ENCODE data around the gene PDE6H.

The PDE6H gene

DNA sequence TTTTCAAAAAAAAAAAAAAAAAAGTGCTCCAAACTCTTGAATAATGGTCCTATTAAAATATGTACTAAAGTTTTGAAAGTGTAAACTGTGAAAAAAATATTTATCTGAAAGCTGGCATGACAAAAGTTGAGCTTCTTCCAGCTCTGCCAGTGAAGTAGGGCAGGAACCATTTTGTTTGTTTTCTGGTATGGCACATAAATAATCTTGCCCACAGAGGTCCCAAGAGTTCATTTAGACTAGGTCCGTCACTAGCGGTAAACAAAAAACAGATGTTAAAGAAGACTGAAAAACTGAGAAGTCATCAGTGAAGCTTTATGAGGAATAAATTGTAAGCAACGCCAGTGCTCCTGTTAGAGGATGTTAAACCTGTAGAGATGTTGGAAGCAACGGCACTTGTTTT lies 41.5 kb upstream of the PDE6H start:
- POLR2A ChIA-PET, result no interaction called here
- no peak for TF ChIP-seq CTCF (IDR thresholded peaks at IDR 0.05; ENCODE audit: insufficient read depth, low read length, missing control alignments)
- no peak overlapping the region for H3K4me3 ChIP-seq (ENCODE audit: low read depth, low read length)
- CTCF ChIA-PET, result interaction anchor here (1.5 kb wide), 1 partner anchor 64 kb away, joined by 4 read pairs; no protein-coding TSS in a partner anchor
- no peak for DNase-seq (ENCODE audit: low read depth, low spot score)

DNA sequence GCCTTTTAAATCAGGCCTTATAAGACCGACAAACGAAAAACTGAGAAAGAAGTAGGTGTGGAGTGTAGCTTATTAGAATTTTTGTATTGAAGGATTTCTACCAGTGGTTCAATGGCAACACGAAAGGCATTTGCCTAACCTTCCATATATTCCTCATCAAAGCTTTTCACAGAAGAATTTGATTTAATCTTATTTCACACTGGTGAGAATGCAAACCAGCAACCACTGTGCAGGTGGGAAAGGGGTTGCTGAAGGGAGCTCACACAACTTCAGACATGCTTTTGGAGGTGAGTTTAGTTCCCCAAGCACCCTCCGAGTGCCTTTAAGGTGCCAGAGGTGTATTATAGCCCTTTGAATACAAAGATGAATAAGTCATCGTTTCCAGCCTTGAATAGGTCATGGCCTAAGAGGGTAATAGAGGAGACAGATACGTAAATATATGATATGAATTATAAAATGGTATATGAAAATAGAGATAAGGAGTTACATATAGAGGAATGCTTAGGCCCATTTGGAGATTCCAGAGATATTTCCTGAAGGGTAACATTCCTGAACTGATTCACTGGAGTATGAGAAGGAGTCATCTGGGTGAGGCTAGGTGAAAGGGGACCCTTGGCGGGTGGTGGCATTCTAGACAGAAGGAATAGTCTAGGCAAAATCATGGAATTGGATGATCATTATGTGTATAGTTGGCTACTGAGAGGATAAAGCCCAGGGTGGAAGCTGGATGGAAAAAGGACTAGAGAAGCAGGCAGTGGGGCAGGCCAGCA lies 40.9 kb upstream of the PDE6H start:
- H3K4me3 ChIP-seq (ENCODE audit: low read depth, low read length), result no peak overlapping the region
- POLR2A ChIA-PET, result no interaction called here
- no peak for TF ChIP-seq CTCF (IDR thresholded peaks at IDR 0.05; ENCODE audit: insufficient read depth, low read length, missing control alignments)
- CTCF ChIA-PET, result interaction anchor here (1.5 kb wide), 1 partner anchor 64 kb away, joined by 4 read pairs; no protein-coding TSS in a partner anchor
- DNase-seq (ENCODE audit: low read depth, low spot score), result no peak

GRCh38 chr12:14934511-14934910 lies 38.3 kb upstream of the PDE6H start:
- TF ChIP-seq CTCF (IDR thresholded peaks at IDR 0.05; ENCODE audit: insufficient read depth, low read length, missing control alignments), result no peak
- no peak for DNase-seq (ENCODE audit: low read depth, low spot score)
- CTCF ChIA-PET, result interaction anchor here (0.9 to 1.1 kb wide), 4 partner anchors 11 to 61 kb away, joined by 3 read pairs; no protein-coding TSS in a partner anchor
- no peak overlapping the region for H3K4me3 ChIP-seq (ENCODE audit: low read depth, low read length)
- POLR2A ChIA-PET, result no interaction called here

- TF ChIP-seq CTCF (IDR thresholded peaks at IDR 0.05; ENCODE audit: insufficient read depth, low read length, missing control alignments), result no peak
These were observed 37.8 kb upstream of the PDE6H start for GRCh38 chr12:14935031-14935430.

DNA sequence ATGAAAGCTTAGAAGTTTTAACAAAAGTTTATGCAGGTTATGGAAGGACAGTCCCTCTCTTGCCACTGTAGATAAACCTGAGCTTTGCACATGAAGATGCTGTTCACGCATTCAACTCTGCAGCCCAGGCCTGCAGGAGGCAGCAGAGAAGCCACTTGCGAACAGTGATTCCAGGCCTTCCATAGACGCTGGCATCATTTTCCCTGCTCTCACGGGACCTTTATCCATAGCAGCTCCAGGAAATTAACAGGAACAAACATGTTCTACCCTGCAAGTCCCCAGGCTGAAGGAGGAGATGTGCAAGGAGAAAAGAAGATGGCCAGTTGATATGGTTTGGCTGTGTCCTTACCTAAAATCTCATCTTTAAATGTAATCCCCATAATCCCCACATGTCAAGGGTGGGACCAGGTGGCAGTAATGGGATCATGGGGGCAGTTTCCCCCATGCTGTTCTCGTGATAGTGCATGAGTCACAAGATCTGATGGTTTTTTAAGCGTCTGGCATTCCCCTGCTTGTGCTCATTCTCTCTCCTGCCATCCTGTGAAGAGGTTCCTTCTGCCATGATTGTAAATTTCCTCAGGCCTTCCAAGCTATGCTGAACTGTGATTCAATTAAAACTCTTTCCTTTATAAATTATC lies 36.5 kb upstream of the PDE6H start:
- ChIA-PET CTCF (interaction anchor here (0.6 to 0.8 kb wide), 2 partner anchors 16 to 284 kb away, joined by 3 read pairs; partner anchors contain the start of gene RERG), POLR2A (no interaction called here)
- DNase-seq (ENCODE audit: low read depth, low spot score), result no peak

More at GRCh38 chr12:14935031-14935430, 37.8 kb upstream of the PDE6H start:
- CTCF ChIA-PET, result interaction anchor here (1.0 kb wide), 1 partner anchor 55 kb away, joined by 3 read pairs; no protein-coding TSS in a partner anchor
- no peak for DNase-seq (ENCODE audit: low read depth, low spot score)
- POLR2A ChIA-PET, result no interaction called here
- H3K4me3 ChIP-seq (ENCODE audit: low read depth, low read length), result no peak overlapping the region

More for the DNA sequence above, 36.5 kb upstream of the PDE6H start:
- H3K4me3 ChIP-seq (ENCODE audit: low read depth, low read length), result no peak overlapping the region
- peak; percentile 10 for TF ChIP-seq CTCF (IDR thresholded peaks at IDR 0.05; ENCODE audit: insufficient read depth, low read length, missing control alignments)

All from AG04449 (cell line).